Stimulated activated CD8-positive, alpha-beta memory T cell treated with anti-CD3 and anti-CD28 coated beads, Interleukin-4, amount 100 ng/mL, for 48 hours (primary cell): Measurements from ENCODE around the gene PLA2R1.

ENCODE experiments used
- DNase-seq: peaks from one replicate; pipeline ENCODE4 v3.0.0-alpha.2; 2020

Gene PLA2R1

GRCh38 chr2:160028431-160029269 lies 33.8 kb downstream of the PLA2R1 start:
- DNase-seq = no peak

- DNase-seq = no peak
These were observed 40.3 kb downstream of the PLA2R1 start for GRCh38 chr2:160022162-160022561.

GRCh38 chr2:160019374-160020090 lies 42.9 kb downstream of the PLA2R1 start:
- no peak for DNase-seq

- DNase-seq = no peak
These were observed 46.7 kb downstream of the PLA2R1 start for GRCh38 chr2:160015746-160016145.

- no peak for DNase-seq
These were observed 48.2 kb downstream of the PLA2R1 start for GRCh38 chr2:160014227-160014626.

- no peak for DNase-seq
These were observed 51.9 kb downstream of the PLA2R1 start for GRCh38 chr2:160010361-160011145.

GRCh38 chr2:160007111-160007510 lies 55.3 kb downstream of the PLA2R1 start:
- DNase-seq = no peak

GRCh38 chr2:160006475-160006874 lies 55.9 kb downstream of the PLA2R1 start:
- no peak for DNase-seq

- DNase-seq = no peak
These were observed 56.5 kb downstream of the PLA2R1 start for GRCh38 chr2:160005908-160006307.

- DNase-seq = no peak
These were observed 56.9 kb downstream of the PLA2R1 start for GRCh38 chr2:160005476-160005875.

GRCh38 chr2:159998961-159999360 lies 63.5 kb downstream of the PLA2R1 start:
- no peak for DNase-seq

GRCh38 chr2:159998243-159998642 lies 64.2 kb downstream of the PLA2R1 start:
- no peak for DNase-seq

GRCh38 chr2:159996792-159997546 lies 65.4 kb downstream of the PLA2R1 start:
- DNase-seq = no peak

GRCh38 chr2:159995038-159995437 lies 67.4 kb downstream of the PLA2R1 start:
- DNase-seq = no peak

- no peak for DNase-seq
These were observed 73.2 kb downstream of the PLA2R1 start for GRCh38 chr2:159989249-159989648.

- no peak for DNase-seq
These were observed 73.9 kb downstream of the PLA2R1 start for GRCh38 chr2:159988412-159988970.

- no peak for DNase-seq
These were observed 75.2 kb downstream of the PLA2R1 start for GRCh38 chr2:159987181-159987580.

- no peak for DNase-seq
These were observed 76.8 kb downstream of the PLA2R1 start for GRCh38 chr2:159985656-159986055.

- no peak for DNase-seq
These were observed 78.4 kb downstream of the PLA2R1 start for GRCh38 chr2:159984034-159984433.

GRCh38 chr2:159982842-159983785 lies 79.3 kb downstream of the PLA2R1 start:
- DNase-seq = no peak

- no peak for DNase-seq
These were observed 80.1 kb downstream of the PLA2R1 start for GRCh38 chr2:159982270-159982669.
